HG03097 (cell line): ENCODE data around the gene RCN2.
"Not testable (repeated sequence)": the region's sequence is repeated elsewhere in the genome, so short reads cannot be mapped to it uniquely, and the experiment has no call there.

Source experiments
- ATAC-seq: cut with Tn5 transposase; IDR thresholded peaks from one replicate; pipeline ENCODE4 v1.9.1; 2021; ENCODE audit not compliant: unreplicated experiment, low FRiP score

The RCN2 gene

GRCh38 chr15:76932135-76932966, 802 bp downstream of the RCN2 start:
- ATAC-seq, result no peak

GRCh38 chr15:76935620-76936019, 4.1 kb downstream of the RCN2 start:
- no peak for ATAC-seq

GRCh38 chr15:76936671-76937070, 5.1 kb downstream of the RCN2 start:
- ATAC-seq, result no peak

GRCh38 chr15:76938752-76939151, 7.2 kb downstream of the RCN2 start:
- ATAC-seq, result no peak

GRCh38 chr15:76939715-76940114, 8.2 kb downstream of the RCN2 start:
- no peak for ATAC-seq

GRCh38 chr15:76941636-76942035, 10.1 kb downstream of the RCN2 start:
- no peak for ATAC-seq

GRCh38 chr15:76942331-76942730, 10.8 kb downstream of the RCN2 start:
- no peak for ATAC-seq

GRCh38 chr15:76945494-76946093, 14.0 kb downstream of the RCN2 start:
- ATAC-seq, result no peak

GRCh38 chr15:76947454-76947853, 15.9 kb downstream of the RCN2 start:
- no peak for ATAC-seq

- ATAC-seq, result no peak
Measured at GRCh38 chr15:76951220-76951619, 19.7 kb downstream of the RCN2 start.

- no peak for ATAC-seq
Measured at GRCh38 chr15:76953913-76954312, 22.4 kb downstream of the RCN2 start.

GRCh38 chr15:76954744-76955143, 23.2 kb downstream of the RCN2 start:
- no peak for ATAC-seq

- no peak for ATAC-seq
Measured at GRCh38 chr15:76961268-76962011, 29.9 kb downstream of the RCN2 start.

- ATAC-seq, result no peak
Measured at GRCh38 chr15:76962337-76963013, 30.9 kb downstream of the RCN2 start.

GRCh38 chr15:76963596-76963995, 32.0 kb downstream of the RCN2 start:
- ATAC-seq, result no peak

GRCh38 chr15:76964157-76964556, 32.6 kb downstream of the RCN2 start:
- ATAC-seq, result no peak

GRCh38 chr15:76966051-76966450, 34.5 kb downstream of the RCN2 start:
- not testable (repeated sequence) for ATAC-seq

GRCh38 chr15:76967067-76967466, 35.5 kb downstream of the RCN2 start:
- ATAC-seq, result no peak

- no peak for ATAC-seq
Measured at GRCh38 chr15:76968306-76968705, 36.8 kb downstream of the RCN2 start.

- no peak for ATAC-seq
Measured at GRCh38 chr15:76972389-76973361, 41.1 kb downstream of the RCN2 start.
